Suppressor macrophage treated with lipopolysaccharide for 4 hours (primary cell): ENCODE results near the gene COQ7.

Source experiments
- DNase-seq: peaks from one replicate; pipeline ENCODE4 v3.0.0-alpha.2; 2020

The COQ7 gene

DNA sequence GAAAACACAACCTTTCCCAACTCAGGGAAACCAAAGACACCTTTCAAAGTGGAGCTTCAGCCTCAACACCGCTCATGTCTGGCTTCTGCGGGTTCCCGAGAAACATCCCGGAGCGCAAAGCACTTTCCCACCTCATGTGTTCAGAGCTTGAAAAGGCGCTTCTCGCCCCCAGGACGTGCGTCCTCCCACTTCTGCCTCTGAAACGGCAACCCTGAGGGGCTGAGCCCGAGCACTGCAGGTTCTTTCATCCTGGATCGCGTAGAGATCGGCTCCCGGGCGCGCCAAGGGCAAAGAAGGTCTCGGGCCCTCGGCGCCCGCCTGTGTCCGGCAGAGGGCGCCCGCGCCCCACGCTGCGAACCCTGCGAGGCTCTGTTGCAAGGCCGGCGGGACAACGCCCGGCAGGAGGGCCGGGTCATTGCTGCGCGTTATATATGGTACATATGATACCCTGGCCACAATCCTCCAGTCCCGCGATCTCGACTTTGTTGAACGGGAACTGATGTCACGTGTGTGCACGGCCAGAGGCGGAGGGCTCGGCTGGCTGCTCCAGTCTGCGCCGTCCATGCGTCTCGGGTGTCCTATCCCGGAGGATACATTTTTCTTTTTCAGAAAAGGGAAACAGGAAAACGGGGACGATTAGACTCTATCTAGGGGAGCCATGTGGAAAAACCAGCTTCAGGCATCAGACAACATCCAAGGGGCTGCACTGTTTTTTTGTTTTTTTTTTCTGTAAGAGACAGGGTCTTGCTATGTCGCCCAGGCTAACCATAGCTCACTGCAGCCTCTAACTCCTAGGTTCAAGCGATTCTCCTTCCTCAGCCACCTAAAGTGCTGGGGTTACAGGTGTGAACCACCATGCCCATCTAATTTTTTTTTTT lies 19.1 kb downstream of the COQ7 start:
- DNase-seq, result peak; percentile 97

DNA sequence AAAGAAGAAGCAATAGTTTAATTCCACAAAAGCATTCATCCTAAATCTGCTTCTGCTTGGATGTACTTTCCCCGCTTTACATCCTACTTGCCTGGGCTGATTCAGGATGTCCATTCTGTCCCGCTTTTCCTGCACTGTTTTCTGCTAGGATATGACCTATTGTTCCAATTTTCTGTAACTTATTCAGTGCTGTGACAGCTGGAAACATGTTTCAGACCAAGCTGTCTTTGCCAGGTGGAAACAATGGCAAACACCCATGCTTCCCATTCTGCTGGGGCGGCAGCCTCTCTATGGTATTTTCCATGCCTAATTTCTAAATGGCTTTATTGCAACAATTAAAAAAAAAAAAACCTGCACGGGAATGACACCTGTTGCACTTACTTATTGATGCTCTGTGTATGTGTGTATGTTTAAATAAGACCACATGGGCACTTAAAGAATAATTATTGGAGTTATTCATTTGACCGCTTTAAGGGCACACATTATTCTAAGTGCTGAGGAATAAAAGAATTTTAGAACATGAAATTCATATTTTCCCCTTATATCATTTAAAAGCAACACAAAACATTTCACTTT lies 21.0 kb downstream of the COQ7 start:
- DNase-seq, result no peak

DNA sequence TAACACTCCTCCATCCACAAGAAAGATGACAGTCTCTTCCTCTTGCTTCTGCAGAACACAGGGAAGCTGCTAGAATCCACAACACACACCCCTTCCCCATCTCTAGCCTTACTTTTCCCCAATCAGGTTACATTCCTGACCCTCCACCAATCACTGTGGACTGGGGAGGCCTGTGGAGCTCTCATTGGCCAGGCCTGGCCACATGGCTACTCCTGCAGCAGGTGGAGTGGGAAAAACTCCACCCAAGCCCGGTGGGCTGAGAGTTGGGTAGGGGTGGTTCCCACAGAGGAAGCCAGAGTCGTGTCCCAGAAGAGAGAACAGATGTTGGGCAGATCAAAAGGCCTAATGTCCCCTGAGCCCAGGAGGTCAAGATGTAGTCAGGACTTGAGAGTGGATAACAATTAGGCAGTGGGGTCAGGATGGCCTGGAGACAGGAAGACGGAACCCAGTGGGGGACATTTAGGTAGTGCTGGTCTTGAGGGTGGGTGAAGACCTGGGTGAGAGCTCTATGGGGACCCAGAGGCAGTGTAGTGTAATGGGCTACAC lies 22.1 kb downstream of the COQ7 start:
- DNase-seq, result no peak

DNA sequence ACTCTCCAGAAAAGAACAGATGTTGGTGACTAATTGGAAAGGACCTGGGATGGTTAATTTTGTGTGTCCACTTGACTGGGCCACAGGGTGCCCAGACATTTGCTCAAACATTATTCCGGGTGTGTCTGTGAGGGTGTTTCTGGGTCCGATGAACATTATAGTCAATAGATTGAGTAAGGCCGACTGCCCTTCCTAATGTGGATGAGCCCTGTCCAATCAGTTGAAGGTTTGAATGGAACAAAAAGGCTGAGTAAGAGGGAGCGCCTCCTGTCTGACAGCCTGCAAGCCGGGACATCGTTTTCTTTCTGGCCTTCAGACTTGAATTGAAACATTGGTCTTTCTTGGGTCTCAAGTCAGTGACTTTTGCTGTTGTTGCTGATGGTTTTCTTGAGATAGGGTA lies 23.5 kb downstream of the COQ7 start:
- DNase-seq, result no peak

DNA sequence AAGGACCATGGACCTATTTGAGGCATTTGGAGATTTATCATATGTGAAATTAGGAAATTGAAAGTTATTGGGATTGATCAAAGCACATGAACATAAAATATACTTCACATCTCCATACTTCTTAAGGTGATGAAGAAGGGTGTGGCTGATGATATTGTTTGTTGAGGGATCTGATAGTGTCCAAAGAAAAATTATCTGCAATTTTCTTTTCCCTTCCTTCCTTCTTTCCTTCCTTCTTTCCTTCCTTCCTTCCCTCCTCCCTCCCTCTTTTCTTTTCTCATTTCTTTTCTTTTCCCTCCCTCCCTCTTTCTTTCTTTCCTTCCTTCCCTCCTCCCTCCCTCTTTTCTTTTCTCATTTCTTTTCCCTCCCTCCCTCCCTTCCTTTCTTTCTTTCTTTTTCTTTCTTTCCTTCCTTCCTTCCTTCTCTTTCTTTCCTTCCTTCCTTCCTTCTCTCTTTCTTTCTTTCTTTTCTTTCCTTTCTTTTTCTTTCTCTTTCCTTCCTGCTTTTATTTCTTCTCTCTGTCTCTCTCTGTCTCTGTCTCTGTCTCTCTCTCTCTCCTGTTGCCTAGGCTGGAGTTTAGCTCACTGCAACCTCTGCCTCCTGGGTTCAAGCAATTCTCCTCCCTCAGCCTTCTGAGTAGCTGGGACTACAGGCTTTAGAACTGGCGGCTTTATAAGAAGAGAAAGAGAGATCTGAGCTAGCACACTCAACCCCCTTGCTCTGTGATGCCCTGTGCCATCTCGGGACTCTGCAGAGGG lies 25.4 kb downstream of the COQ7 start:
- DNase-seq, result no peak

DNA sequence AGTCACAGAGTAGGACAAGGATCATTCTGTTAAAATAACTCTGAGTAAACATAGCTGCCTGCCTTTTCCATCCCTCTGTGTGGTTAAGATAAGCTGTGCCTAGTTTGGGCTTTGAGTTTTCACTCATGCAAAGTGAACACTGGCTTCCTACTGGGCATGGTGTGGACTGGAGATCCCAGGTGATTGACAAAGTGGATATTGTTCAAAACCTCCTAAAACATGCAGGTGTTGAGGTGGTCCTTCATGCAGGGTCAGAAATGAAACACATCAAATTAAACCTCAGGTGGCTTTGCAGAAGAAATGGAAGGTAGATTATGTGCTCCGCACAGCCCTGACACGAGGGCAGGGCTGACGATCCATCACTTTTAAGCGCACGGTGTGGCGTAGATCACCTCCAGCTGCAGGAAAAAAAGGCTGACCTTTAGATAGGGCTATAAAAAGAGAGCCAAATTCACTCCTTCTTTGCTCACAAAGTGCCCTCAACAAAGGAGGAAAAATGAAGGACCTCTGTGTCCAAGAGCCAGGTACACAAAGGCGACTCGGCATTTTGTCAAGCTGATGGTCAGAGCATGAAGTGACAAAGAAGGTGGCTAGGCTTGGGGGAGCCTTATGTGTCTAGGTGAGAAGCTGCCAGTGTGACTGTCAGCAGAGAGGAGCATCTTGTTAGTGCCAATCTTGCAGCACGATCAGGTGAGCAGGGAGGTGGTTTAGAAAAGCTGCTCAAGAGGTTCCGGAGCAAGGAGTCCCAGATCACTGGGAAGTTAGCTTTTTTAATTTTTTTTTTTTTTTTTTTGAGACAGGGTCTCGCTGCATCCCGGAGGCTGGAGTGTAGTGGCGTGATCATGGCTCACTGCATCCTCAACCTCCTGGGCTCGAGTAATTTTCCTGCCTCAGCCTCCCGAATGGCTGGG lies 26.5 kb downstream of the COQ7 start:
- no peak for DNase-seq

DNA sequence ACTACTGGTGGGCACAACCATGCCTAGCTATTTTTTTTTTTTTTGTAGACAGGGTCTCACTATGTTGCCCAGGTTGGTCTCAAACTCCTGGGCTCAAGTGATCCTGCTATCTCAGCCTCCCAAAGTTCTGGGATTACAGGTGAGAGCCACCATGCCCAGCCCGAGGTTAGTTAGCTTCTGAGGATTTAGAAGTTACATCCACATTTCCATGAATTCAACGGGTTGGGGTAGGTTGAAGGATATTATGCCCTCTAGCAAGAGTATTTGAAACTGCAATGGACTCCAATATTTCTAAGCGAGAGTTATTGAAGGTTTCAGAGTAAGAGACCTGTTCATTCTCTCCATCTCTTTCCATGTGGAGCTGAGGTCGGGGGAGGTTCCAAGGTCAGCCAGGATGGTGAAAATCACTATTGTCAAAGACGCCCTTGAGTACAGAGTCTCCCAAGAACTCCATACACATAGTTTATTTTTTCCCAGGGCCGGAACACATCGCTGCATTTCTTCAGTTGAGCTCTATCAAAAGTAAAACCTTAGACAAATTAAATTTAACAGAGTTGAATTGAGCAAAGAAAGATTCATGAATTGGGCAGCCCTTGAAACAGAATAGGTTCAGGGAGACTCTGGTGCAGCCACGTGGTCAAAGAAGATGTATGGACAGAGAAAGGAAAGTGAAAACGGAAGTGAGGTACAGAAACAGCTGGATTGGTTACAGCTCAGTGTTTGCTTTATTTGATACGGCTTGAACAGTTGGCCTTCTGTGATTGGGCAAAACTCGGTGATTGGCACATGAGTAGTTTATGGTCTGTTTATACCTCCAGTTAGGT lies 27.3 kb downstream of the COQ7 start:
- peak; percentile 73 for DNase-seq

DNA sequence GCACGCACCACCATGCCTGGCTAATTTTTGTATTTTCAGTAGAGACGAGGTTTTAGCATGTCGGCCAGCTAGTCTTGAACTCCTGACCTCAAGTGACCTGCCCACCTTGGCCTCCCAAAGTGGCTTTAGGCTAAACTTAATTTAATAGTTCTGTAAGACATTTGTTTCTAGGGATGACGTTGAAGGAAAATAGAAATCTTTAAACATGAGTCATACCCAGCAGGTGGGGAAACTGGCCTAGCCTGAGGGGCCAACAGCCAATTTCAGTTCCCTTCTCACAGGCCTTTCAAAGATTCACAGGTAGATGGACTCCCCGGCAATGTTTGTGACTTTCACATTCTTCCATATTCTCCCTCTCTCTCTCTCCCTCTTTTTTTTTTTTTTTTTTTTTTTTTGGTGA lies 28.2 kb downstream of the COQ7 start:
- no peak for DNase-seq

DNA sequence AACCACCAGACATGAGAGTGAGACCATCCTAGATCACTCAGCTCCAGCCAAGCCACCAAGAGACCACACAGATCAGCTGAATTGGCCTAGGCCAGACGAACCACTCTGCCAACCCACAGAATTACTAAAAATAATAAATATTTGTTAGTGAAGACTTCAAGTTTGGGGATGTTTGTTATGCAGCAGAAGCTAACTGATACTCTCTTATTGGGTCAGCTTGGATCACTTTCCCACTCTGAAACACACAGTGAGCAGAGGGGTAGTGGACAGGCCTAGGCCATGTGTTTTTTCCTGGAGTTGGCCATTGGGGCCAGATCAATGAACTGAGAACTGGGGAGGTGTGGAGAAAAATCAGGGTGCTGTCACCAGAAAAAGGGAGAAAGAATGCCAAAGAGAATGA lies 30.8 kb downstream of the COQ7 start:
- DNase-seq, result no peak

DNA sequence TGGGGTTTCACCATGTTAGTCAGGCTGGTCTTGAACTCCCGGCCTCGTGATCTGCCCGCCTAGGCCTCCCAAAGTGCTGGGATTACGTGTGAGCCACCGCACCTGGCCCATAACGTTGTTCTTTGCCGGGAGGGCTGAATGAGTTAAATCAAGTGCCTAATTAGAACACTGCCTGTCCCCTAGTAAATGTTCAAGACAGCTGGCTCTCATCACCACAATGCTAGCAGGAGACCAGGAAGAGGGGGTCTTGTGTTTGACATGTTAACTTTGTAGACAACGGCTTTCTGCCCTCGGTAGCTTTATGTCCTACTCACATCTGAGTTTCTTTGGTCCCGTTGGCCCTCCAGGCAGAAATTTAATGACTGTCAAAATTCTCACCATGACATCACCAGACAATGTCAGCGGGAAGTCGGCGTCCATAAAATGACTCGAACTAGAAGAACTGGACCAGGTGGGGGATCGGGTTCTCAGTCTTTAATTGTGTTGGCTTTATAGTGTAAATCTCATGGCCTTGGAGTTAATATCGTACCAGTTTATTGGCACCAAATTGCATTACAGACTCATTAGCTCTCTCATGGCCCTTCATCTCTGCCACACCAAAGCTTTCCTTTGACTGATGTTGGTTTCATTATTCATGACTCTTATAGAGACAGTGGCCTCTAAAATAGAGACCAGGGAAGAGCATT lies 34.9 kb downstream of the COQ7 start:
- DNase-seq, result no peak

DNA sequence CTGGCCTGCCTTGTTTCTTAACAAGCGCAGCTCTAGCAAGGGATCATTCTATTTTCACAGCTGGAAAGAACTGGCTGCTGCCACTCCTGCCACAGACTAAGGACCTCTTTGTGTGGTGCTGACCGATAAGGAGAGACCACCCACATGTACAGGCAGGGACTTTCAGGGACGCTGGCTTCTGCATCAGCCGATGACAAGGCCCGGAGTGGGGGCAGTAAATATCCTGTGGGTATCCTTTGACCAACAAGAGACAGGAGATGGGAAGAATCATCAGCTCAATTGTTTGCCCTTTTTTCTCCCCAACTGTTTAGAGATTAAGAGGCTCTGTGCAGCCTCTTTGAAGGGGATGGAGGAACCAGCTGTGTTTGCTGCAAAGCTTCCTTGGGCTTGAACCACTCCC lies 37.2 kb downstream of the COQ7 start:
- no peak for DNase-seq

DNA sequence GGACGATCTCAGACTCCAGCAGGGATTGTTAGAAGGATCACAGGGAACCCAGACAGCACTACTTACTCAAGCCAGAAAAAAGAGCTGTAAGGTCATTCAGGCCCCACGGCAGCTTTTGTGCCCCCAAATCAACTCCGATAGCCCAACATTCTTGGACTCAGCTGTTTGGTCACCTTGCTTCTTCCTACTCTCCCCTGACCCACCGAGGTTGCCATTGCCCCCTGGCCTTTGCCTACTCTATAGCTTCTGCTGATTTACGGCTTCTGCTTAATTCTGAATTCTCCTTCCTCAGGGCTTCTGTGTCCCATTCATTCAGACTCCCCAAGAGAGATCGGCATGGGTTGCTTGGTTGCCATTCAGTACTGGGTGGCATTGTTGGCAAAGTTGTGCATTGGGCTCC lies 37.7 kb downstream of the COQ7 start:
- DNase-seq, result no peak

DNA sequence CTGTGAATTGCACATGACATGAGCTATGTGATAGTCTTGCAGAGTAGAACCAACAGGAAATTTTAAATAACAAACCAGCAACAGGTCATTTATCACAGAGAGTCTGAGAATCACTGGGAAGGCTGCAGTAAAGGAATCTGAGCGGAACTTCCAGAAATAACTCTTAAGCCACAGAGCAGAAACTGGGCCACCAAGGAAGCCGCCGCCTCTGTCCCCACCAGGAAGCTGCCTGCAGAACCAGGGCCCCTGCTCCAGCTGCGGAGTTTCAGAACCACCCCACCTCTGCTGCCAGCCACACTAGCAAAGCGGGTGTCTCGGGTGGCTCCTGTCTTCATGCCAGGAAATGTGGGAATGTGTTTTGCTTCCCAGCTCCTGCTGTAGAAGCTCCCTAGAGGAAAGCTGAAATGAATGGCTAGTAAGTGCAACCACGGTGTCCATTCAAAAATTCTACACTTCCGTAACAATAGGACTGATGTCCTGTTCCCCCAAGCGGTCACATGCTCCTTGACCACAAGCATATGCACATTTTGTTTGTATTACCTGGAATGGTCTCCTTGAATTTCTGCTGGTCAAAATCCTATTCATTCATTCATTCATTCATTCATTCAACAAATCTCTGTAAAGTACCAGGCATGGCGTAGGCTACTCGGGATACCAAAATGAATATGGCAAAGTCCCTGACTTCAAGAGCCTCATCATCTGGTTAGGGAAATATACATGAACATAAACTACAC lies 38.6 kb downstream of the COQ7 start:
- DNase-seq, result no peak

DNA sequence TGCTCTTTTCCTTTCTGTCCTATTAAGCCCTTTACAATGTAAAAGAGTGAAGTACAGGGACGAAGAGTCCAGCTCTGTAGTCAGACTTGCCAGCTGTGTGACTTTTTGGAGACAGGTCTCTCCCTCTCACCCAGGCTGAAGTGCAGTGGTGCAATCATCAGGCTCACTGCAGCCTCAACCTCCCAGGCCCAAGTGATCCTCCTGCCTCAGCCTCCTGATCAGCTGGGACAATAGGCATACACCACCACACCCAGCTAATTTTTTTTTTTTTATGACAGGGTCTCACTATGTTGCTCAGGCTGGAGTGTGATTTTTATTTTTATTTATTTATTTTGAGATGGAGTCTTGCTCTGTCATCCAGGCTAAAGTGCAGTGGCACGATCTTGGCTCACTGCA lies 39.2 kb downstream of the COQ7 start:
- no peak for DNase-seq

DNA sequence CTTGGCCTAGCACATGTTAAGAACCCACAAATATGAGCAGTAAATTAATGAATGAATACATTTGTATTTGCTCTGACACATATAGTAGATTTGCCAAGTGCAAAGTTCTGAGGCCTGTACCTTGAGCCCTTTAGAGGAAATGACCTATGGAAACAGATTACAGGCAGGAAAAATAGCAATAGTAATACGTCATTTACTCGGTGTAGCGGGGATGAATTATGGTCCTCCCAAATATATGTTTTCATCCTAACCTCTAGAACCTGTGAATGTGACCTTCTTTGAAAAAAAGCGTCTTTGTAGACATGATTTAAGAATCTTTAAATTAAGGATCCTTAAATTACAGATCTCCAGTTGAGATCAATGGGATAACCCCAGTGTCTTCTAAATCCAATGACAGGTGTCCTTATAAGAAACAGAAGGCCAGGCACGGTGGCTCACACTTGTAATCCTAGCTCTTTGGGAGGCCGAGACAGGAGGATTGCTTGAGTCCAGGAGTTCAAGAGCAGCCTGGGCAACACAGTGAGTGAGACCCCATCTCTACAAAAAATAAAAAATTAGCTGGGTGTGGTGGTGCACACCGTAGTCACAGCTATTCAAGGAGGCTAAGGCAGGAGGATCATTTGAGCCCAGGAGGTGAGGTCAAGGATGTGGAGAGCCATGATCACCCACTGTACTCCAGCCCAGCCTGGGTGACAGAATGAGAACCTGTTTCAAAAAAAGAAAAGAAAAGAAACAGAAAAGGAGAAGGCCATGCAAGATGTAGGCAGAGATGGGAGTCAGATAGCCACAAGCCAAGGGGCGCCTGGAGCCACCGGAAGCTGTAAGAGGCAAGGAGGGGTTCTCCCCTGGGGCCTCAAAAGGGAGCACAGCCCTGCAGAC lies 41.2 kb downstream of the COQ7 start:
- DNase-seq, result no peak

DNA sequence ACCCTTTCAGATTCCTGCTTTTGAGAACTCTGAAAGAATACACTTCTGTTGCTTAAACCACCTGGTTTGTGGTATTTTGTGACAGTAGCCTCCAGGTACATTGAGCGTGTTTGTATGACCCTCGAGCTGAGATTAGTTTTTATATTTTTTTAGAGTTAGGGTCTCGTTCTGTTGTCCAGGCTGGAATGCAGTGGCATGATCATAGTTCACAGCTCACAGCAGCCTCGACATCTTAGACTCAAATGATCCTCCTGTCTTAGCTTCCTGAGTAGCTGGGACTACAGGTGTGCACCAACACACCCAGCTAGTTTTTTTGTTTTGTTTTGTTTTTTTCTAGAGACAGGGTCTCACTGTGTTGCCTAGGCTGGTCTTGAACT lies 41.9 kb downstream of the COQ7 start:
- DNase-seq, result no peak

DNA sequence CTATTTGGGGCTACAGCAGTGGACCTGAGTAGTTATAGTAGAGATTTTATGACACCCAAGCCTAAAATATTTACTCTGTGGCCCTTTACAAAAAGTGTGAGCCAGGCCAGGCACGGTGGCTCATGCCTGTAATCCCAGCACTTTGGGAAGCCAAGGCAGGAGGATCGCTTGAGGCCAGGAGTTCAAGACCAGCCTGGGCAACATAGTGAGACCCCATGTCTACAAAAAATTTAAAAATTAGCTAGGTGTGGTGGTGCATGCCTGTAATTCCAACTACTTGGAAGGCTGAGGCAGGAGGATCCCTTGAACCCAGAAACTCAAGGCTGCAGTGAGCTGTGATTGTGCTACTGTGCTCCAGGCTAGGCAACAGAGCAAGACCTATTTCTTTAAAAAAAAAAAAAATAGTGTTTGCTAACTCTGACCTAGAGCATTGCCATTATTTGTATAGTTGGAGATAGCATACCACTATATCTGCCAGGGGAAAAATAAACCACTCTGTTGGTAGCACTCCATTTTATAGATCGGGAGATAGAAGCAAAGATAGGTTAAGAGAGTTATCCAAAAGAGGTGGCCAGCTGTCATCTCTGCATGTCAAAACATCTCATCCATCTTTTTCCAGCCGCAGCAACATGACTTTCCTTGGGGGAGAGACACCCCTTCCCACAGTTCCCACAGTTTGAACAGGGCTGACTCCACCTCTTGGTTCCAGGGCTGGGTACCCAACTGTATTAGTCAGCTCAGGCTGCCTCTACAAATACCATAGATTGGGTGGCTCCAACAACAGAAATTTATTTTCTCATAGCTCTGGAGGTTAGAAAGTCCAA lies 43.3 kb downstream of the COQ7 start:
- DNase-seq, result no peak

DNA sequence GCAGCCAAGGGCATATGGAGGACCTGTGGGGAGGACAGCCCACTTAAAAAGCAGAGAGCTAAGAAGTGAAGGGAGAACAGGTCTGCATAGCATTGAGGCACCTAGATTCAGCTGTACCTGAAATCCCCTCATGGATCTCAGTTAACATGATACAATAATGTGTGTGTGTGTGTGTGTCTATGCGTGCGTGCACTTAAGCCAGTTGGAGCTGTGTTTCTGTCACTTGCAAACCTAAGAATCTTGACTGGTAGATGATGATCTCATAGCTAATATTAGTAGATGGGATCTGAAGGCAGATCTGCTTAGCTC lies 44.6 kb downstream of the COQ7 start:
- no peak for DNase-seq
